Naive thymus-derived CD4-positive, alpha-beta T cell (primary cell): Measurements from ENCODE around the gene LLGL2. TPM values are rescaled to one million over a fixed set of nuclear protein-coding genes. Genes with fewer than 3 reads are reported as not detected.
"Not testable (repeated sequence)": the region's sequence is repeated elsewhere in the genome, so short reads cannot be mapped to it uniquely, and the experiment has no call there.

Experiments
- ATAC-seq: fragments of 150-1000 bp; cut with Tn5 transposase; 2 replicates; pipeline ENCODE4 v1.10.0; 2021; ENCODE audit warnings: mild to moderate bottlenecking, moderate library complexity
- CTCF ChIA-PET: fragments of 350-600 bp; sonication (Branson Sonifier 250); formaldehyde crosslinking; loops from one replicate; lab custom pipeline; 2021; ENCODE audit warnings: antibody characterized with exemption; lab: Charles Lee
- POLR2A ChIA-PET: fragments of 350-600 bp; sonication (Branson Sonifier 250); formaldehyde crosslinking; loops from one replicate; lab custom pipeline; 2021; ENCODE audit warnings: antibody characterized with exemption, inconsistent platforms; lab: Charles Lee
- DNase-seq, 9 donors: peaks; one replicate each; pipeline versions ENCODE4 v3.0.0 to v3.0.0-alpha.2; 2020 to 2022; ENCODE audit warnings: mixed read lengths in 1 of 9
- H3K27ac ChIP-seq: one replicate; pipeline ENCODE4 v1.7.0; 2013; ENCODE audit warnings: mild to moderate bottlenecking, low read depth, low read length, moderate library complexity
- H3K27me3 ChIP-seq, 2 donors: one replicate each; pipeline ENCODE4 v1.7.0; 2013; ENCODE audit warnings: low read length in 2 of 2, mild to moderate bottlenecking in 2 of 2, moderate library complexity in 2 of 2; ENCODE audit not compliant: control insufficient read depth in 2 of 2, insufficient read depth in 2 of 2
- H3K36me3 ChIP-seq, 3 experiments: 1 replicate in 2 of 3; 2 replicates in 1 of 3; pipeline ENCODE4 v1.7.0; 2013; ENCODE audit warnings: low read length in 3 of 3, mild to moderate bottlenecking in 3 of 3, moderate library complexity in 1 of 3; ENCODE audit not compliant: insufficient read depth in 3 of 3, control insufficient read depth in 2 of 3
- H3K4me1 ChIP-seq, 2 donors: one replicate each; pipeline ENCODE4 v1.7.0; 2013; ENCODE audit warnings: low read length in 2 of 2, mild to moderate bottlenecking in 2 of 2, moderate library complexity in 1 of 2; ENCODE audit not compliant: control insufficient read depth in 2 of 2, insufficient read depth in 2 of 2
- H3K4me3 ChIP-seq: 2 replicates; pipeline ENCODE4 v1.7.0; 2013; ENCODE audit warnings: mild to moderate bottlenecking, low read length
- H3K9me3 ChIP-seq, 3 experiments: 1 replicate in 2 of 3; 2 replicates in 1 of 3; pipeline ENCODE4 v1.7.0; 2013; ENCODE audit warnings: low read length in 3 of 3; ENCODE audit not compliant: control insufficient read depth in 2 of 3
- H3K27ac Mint-ChIP-seq, 9 donors: one replicate each; pipeline ENCODE4 v1.8.0; 2020 to 2022; ENCODE audit warnings: mixed read lengths in 9 of 9, mild to moderate bottlenecking in 8 of 9, moderate library complexity in 5 of 9, inconsistent platforms in 2 of 9
- H3K27me3 Mint-ChIP-seq, 5 donors: one replicate each; pipeline ENCODE4 v1.8.0; 2021 to 2022; ENCODE audit warnings: mixed read lengths in 5 of 5, mild to moderate bottlenecking in 1 of 5
- H3K36me3 Mint-ChIP-seq, 5 donors: one replicate each; pipeline ENCODE4 v1.8.0; 2020 to 2022; ENCODE audit warnings: mixed read lengths in 5 of 5, mild to moderate bottlenecking in 3 of 5, inconsistent platforms in 1 of 5
- H3K4me1 Mint-ChIP-seq, 7 donors: one replicate each; pipeline ENCODE4 v1.8.0; 2020 to 2022; ENCODE audit warnings: mixed read lengths in 7 of 7, mild to moderate bottlenecking in 3 of 7, inconsistent platforms in 1 of 7
- H3K4me3 Mint-ChIP-seq, 10 donors: one replicate each; pipeline ENCODE4 v1.8.0; 2020 to 2022; ENCODE audit warnings: mild to moderate bottlenecking in 10 of 10, mixed read lengths in 10 of 10, moderate library complexity in 6 of 10, inconsistent platforms in 2 of 10
- H3K9me3 Mint-ChIP-seq, 11 donors: one replicate each; pipeline ENCODE4 v1.8.0; 2020 to 2022; ENCODE audit warnings: mixed read lengths in 11 of 11, mild to moderate bottlenecking in 4 of 11, inconsistent platforms in 1 of 11, moderate library complexity in 1 of 11
- intact Hi-C, 2 donors: fragments of 100-400 bp; cut with micrococcal nuclease; formaldehyde crosslinking; loops; one replicate each; pipeline ENCODE4 v1.15.1; 2023
- polyA plus RNA-seq, 2 donors: library from polyadenylated mRNA; unstranded; fragments of 300-500 nt; fragmentation: Illumina TruSeq; gene quantifications; one replicate each; pipeline ENCODE4 v1.2.3, GENCODE V29; 2021
- total RNA-seq, 6 experiments: library from RNA in 5 of 6; stranded (reverse) in 5 of 6; gene quantifications; 1 replicate in 5 of 6; 2 replicates in 1 of 6; pipeline ENCODE4 v1.2.3 and lab custom pipeline; 2021 to 2026

Gene LLGL2, protein sequence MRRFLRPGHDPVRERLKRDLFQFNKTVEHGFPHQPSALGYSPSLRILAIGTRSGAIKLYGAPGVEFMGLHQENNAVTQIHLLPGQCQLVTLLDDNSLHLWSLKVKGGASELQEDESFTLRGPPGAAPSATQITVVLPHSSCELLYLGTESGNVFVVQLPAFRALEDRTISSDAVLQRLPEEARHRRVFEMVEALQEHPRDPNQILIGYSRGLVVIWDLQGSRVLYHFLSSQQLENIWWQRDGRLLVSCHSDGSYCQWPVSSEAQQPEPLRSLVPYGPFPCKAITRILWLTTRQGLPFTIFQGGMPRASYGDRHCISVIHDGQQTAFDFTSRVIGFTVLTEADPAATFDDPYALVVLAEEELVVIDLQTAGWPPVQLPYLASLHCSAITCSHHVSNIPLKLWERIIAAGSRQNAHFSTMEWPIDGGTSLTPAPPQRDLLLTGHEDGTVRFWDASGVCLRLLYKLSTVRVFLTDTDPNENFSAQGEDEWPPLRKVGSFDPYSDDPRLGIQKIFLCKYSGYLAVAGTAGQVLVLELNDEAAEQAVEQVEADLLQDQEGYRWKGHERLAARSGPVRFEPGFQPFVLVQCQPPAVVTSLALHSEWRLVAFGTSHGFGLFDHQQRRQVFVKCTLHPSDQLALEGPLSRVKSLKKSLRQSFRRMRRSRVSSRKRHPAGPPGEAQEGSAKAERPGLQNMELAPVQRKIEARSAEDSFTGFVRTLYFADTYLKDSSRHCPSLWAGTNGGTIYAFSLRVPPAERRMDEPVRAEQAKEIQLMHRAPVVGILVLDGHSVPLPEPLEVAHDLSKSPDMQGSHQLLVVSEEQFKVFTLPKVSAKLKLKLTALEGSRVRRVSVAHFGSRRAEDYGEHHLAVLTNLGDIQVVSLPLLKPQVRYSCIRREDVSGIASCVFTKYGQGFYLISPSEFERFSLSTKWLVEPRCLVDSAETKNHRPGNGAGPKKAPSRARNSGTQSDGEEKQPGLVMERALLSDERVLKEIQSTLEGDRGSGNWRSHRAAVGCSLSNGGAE
- 10 to 100 TPM; 22.4 to 55.7 (median 33.7) TPM for total RNA-seq
- 10 to 100 TPM in 1 of 2 donors, 1 to 10 TPM in 1; 9.2 to 12.8 TPM for polyA plus RNA-seq
- 40.9 reads per million, percentile 67 among the genes with 10 or more reads in this experiment for total RNA-seq (lab: John Stamatoyannopoulos, UW)

GRCh38 chr17:75524970-75525805 lies at the start of gene LLGL2:
TSS of gene LLGL2 (plus strand) at chr17:75525697. CDS start at chr17:75543427, 17,730 bp downstream.
- Histone ChIP-seq H3K36me3 (peaks cover 0 to 30% (median 0%) of the 10 kb centered on the region in 3 experiments), H3K9me3 (no peaks in the 10 kb centered on the region), H3K4me3 (peak within 1 kb of the TSS; percentile 75), H3K27me3 (no peaks in the 10 kb centered on the region), H3K4me1 (peaks cover 6 to 7% of the 10 kb centered on the region in 2 donors), H3K27ac (peak within 1 kb of the TSS; percentile 67)
- peak within 1 kb of the TSS in 7 of 9 donors; percentile 45 to 74 (median 59) for H3K27ac Mint-ChIP-seq
- peak within 1 kb of the TSS; percentile 76 to 86 (median 82) for H3K4me3 Mint-ChIP-seq
- H3K27me3 Mint-ChIP-seq, result peaks cover 0 to 11% (median 0%) of the 10 kb centered on the region in 5 donors
- H3K9me3 Mint-ChIP-seq, result no peaks in the 10 kb centered on the region
- intact Hi-C loops, result loop anchor here (1.0 to 5.0 kb wide), 13 partner anchors 9 to 652 kb away; partner anchors contain the start of genes TSEN54 (in 2 of the 2), FDXR (in 1 of the 2), GGA3 (in 1 of the 2) and GRB2 (in 1 of the 2)
- DNase-seq (peak; percentile 82 to 91 (median 89)), ATAC-seq (peak; percentile 98)
- peaks cover 0 to 5% (median 3%) of the 10 kb centered on the region in 5 donors for H3K36me3 Mint-ChIP-seq
- peaks cover 0 to 20% (median 16%) of the 10 kb centered on the region in 7 donors for H3K4me1 Mint-ChIP-seq
- POLR2A ChIA-PET, result interaction anchor here (0.6 to 2.1 kb wide), 11 partner anchors 9 to 330 kb away, joined by 3 to 19 read pairs (median 3); partner anchors contain the start of genes GRB2, MIF4GD, MYO15B and TSEN54
- CTCF ChIA-PET, result interaction anchor here (0.6 to 1.5 kb wide), 5 partner anchors 9 to 408 kb away, joined by 3 to 5 read pairs (median 3); partner anchors contain the start of gene TSEN54

DNA sequence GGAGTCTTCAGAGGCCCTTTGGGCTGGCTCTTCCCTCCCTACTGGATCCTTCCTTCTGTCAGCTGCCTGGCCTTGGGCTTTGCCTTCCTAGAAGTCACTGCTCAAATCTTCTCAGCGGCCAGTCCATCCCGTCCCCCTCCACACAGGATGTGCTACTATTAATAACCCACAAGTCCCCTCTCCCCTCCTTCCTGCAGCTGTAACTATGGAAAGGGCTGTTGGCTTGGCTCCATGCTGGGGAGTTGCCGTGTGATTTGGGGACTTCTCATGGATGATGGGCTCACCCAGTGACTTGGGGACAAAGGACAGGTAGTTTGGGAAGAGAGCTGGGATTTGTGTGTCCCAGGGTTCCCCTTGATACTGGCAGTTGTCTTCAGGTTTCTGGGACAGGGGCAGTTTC lies 49.6 kb upstream of the LLGL2 start:
- intact Hi-C loops, result no loop called here
- H3K4me1 ChIP-seq, result no peaks in the 10 kb centered on the region
- ATAC-seq (no peak), DNase-seq (no peak)
- H3K27me3 ChIP-seq, result no peaks in the 10 kb centered on the region
- H3K27ac ChIP-seq, result no peak overlapping the region
- Mint-ChIP-seq H3K27ac (peak overlapping the region in 1 of 9 donors; percentile 62), H3K4me3 (no peak overlapping the region), H3K9me3 (no peaks in the 10 kb centered on the region), H3K27me3 (no peaks in the 10 kb centered on the region), H3K4me1 (peaks cover 0 to 9% (median 4%) of the 10 kb centered on the region in 7 donors), H3K36me3 (peaks cover 9 to 24% (median 10%) of the 10 kb centered on the region in 5 donors)
- POLR2A ChIA-PET, result no interaction called here
- no peak overlapping the region for H3K4me3 ChIP-seq
- no peaks in the 10 kb centered on the region for H3K9me3 ChIP-seq
- peaks cover 0 to 56% (median 8%) of the 10 kb centered on the region in 3 experiments for H3K36me3 ChIP-seq
- CTCF ChIA-PET, result interaction anchor here (0.7 to 0.9 kb wide), 3 partner anchors 64 to 440 kb away, joined by 3 read pairs; no protein-coding TSS in a partner anchor

GRCh38 chr17:75476271-75476671 lies 49.2 kb upstream of the LLGL2 start:
- CTCF ChIA-PET, result interaction anchor here (0.7 to 0.9 kb wide), 4 partner anchors 64 to 441 kb away, joined by 3 read pairs; partner anchors contain the start of gene SMIM5
- peaks cover 0 to 56% (median 8%) of the 10 kb centered on the region in 3 experiments for H3K36me3 ChIP-seq
- H3K4me1 ChIP-seq, result no peaks in the 10 kb centered on the region
- H3K36me3 Mint-ChIP-seq, result peaks cover 9 to 24% (median 10%) of the 10 kb centered on the region in 5 donors
- H3K9me3 ChIP-seq, result no peaks in the 10 kb centered on the region
- no peak for ATAC-seq
- no peaks in the 10 kb centered on the region for H3K27me3 ChIP-seq
- no peak for DNase-seq
- POLR2A ChIA-PET, result no interaction called here
- H3K4me3 ChIP-seq, result no peak overlapping the region
- H3K4me3 Mint-ChIP-seq, result no peak overlapping the region
- no peaks in the 10 kb centered on the region for H3K9me3 Mint-ChIP-seq
- H3K27ac ChIP-seq, result no peak overlapping the region
- H3K4me1 Mint-ChIP-seq, result peaks cover 0 to 12% (median 5%) of the 10 kb centered on the region in 7 donors
- H3K27me3 Mint-ChIP-seq, result no peaks in the 10 kb centered on the region
- intact Hi-C loops, result no loop called here
- H3K27ac Mint-ChIP-seq, result peak overlapping the region in 4 of 9 donors; percentile 38 to 86 (median 60)

DNA sequence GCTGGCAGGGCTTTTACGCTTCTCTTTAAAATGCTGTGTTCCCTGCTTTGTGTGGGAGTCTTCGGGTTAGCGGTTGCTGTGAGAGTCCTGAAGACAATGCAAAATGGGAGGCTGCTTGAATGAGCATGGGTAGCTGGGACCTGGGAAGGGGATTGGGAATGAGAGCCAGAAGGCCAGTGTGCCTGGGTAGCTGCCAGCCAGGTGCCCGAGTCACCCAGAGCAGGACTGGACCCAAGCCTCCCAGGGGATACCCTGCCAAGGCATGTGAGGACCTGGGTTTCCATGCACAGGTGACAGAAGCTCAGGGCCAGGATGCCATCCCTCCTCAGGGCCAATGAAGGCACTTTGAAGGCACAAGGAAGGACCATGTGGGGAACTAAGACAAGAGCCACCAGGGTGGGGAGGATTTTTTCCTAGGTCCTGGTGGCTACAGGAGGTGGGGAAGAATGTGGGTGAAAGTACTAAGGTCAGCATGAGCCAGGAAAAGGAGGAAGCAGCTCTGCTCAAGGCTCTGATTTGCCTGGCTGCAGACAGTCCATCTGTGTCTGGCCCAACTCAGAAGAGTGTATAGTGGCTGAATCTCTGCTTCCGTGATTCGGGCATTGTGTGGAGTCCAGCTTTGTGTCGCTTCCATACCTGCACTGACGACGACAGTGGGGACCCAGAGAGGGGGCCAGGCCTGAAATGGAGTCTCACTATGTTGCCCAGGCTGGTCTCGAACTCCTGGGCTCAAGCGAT lies 48.6 kb upstream of the LLGL2 start:
- Histone ChIP-seq H3K27me3 (no peaks in the 10 kb centered on the region), H3K4me1 (no peaks in the 10 kb centered on the region), H3K9me3 (no peaks in the 10 kb centered on the region), H3K36me3 (peaks cover 0 to 52% (median 8%) of the 10 kb centered on the region in 3 experiments), H3K4me3 (no peak overlapping the region), H3K27ac (no peak overlapping the region)
- ATAC-seq (no peak), DNase-seq (no peak)
- CTCF ChIA-PET, result interaction anchor here (0.6 to 0.7 kb wide), 3 partner anchors 65 to 179 kb away, joined by 3 read pairs; partner anchors contain the start of gene SMIM5
- H3K27me3 Mint-ChIP-seq, result no peaks in the 10 kb centered on the region
- intact Hi-C loops, result no loop called here
- H3K9me3 Mint-ChIP-seq, result no peaks in the 10 kb centered on the region
- H3K27ac Mint-ChIP-seq, result peak overlapping the region in 3 of 9 donors; percentile 38 to 86 (median 71)
- H3K4me1 Mint-ChIP-seq, result peaks cover 0 to 12% (median 5%) of the 10 kb centered on the region in 7 donors
- POLR2A ChIA-PET, result no interaction called here
- H3K36me3 Mint-ChIP-seq, result peaks cover 7 to 21% (median 9%) of the 10 kb centered on the region in 5 donors
- no peak overlapping the region for H3K4me3 Mint-ChIP-seq

- intact Hi-C loops, H3K9me3 ChIP-seq, DNase-seq, H3K27ac Mint-ChIP-seq, H3K4me3 Mint-ChIP-seq, ATAC-seq, POLR2A ChIA-PET, H3K4me1 ChIP-seq, H3K27me3 Mint-ChIP-seq, H3K4me3 ChIP-seq, H3K27me3 ChIP-seq, H3K27ac ChIP-seq, H3K9me3 Mint-ChIP-seq: not testable (repeated sequence)
- Mint-ChIP-seq H3K4me1 (peaks cover 0 to 12% (median 5%) of the 10 kb centered on the region in 7 donors), H3K36me3 (peaks cover 4 to 16% (median 9%) of the 10 kb centered on the region in 5 donors)
- CTCF ChIA-PET, result interaction anchor here (0.6 kb wide), 1 partner anchor 179 kb away, joined by 3 read pairs; no protein-coding TSS in a partner anchor
- H3K36me3 ChIP-seq, result peaks cover 0 to 47% (median 8%) of the 10 kb centered on the region in 3 experiments
Measured at GRCh38 chr17:75477490-75477862, 48.0 kb upstream of the LLGL2 start.
